GM12892 (cell line): ENCODE data around the gene MYBBP1A.

Source experiments
- DNase-seq: peaks from one replicate; pipeline ENCODE4 v3.0.0; 2011; ENCODE audit not compliant: insufficient read length
- FAIRE-seq: peaks from 2 replicates; lab custom pipeline; 2011; peaks lifted over from hg19 to GRCh38; lab: Jason Lieb, UNC
- POLR2A ChIP-seq: IDR thresholded peaks from 2 replicates; pipeline ENCODE4 v1.6.1; 2011; ENCODE audit warnings: low read depth, low read length, control low read depth
- POLR2AphosphoS5 ChIP-seq: IDR thresholded peaks from 2 replicates; pipeline ENCODE4 v1.6.1; 2011; ENCODE audit warnings: low read depth, low read length, control low read depth
- TAF1 ChIP-seq: IDR thresholded peaks from 2 replicates; pipeline ENCODE4 v1.6.1; 2011; ENCODE audit warnings: low read depth, mild to moderate bottlenecking, control low read depth, low read length, borderline replicate concordance

MYBBP1A gene

DNA sequence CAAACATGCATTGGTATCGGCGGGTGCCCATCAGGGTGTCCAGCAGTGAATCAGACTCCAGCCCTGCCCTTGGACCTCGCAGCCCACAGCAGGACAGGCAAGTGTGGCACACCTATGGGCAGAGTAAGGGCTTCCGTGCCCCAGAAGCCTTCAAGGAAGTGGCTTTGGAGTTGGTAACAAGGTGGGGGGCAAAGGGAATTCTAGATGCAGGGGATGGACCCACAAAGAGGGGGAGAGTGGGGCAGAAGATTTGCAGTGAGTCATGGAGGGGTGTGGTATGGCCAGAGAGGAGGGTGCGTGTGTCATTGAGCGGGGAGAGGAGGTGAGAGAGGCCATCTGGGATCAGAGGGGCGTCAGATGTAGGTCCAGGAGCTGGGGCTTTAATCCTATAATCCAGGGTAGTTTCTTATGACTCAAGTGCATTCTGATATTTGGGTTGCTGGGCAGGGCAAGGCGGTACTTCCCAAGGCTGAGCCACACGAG is 65.0 kb downstream of the MYBBP1A start:
- DNase-seq (no peak), FAIRE-seq (no peak)
- TF ChIP-seq POLR2AphosphoS5: no peak
- TF ChIP-seq POLR2A: no peak

GRCh38 chr17:4488989-4489595 is 66.1 kb downstream of the MYBBP1A start:
- FAIRE-seq (no peak), DNase-seq (no peak)
- TF ChIP-seq POLR2AphosphoS5 (no peak), TAF1 (no peak), POLR2A (no peak)
